D721Med (cell line): ENCODE measurements around the gene SMIM3.

Source experiments
- DNase-seq: peaks from one replicate; pipeline ENCODE4 v3.0.0; 2011; ENCODE audit warnings: low spot score; ENCODE audit not compliant: insufficient read length
- FAIRE-seq: peaks from 2 replicates; lab custom pipeline; 2011; peaks lifted over from hg19 to GRCh38; lab: Jason Lieb, UNC
- TF ChIP-seq, protein P1 (sequence below): IDR thresholded peaks from 2 replicates; pipeline ENCODE4 v1.5.1; 2012; ENCODE audit warnings: mild to moderate bottlenecking, control low read depth; ENCODE audit not compliant: insufficient read depth; ENCODE audit errors: missing control alignments

Gene SMIM3

DNA sequence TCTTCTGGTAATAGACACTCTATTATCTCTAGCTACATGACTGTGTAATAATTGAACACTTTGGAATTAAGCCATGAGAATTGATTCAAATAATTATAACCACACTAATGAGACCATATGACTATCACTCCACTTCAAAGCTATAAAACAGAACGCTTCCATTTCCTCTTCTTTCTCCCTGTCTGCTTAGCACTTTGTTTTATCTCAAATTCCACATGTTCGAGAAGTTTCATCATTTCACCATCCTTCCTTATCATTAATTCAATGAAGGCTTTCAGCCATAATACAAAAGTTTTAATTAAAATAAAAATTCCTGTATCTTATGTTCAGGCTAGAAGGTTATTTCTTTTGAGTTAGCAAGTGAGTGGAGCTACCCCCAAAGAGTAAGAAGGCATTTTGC, 12.3 kb upstream of the SMIM3 start:
- TF ChIP-seq, protein P1, sequence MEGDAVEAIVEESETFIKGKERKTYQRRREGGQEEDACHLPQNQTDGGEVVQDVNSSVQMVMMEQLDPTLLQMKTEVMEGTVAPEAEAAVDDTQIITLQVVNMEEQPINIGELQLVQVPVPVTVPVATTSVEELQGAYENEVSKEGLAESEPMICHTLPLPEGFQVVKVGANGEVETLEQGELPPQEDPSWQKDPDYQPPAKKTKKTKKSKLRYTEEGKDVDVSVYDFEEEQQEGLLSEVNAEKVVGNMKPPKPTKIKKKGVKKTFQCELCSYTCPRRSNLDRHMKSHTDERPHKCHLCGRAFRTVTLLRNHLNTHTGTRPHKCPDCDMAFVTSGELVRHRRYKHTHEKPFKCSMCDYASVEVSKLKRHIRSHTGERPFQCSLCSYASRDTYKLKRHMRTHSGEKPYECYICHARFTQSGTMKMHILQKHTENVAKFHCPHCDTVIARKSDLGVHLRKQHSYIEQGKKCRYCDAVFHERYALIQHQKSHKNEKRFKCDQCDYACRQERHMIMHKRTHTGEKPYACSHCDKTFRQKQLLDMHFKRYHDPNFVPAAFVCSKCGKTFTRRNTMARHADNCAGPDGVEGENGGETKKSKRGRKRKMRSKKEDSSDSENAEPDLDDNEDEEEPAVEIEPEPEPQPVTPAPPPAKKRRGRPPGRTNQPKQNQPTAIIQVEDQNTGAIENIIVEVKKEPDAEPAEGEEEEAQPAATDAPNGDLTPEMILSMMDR: no peak
- DNase-seq (no peak), FAIRE-seq (no peak)

DNA sequence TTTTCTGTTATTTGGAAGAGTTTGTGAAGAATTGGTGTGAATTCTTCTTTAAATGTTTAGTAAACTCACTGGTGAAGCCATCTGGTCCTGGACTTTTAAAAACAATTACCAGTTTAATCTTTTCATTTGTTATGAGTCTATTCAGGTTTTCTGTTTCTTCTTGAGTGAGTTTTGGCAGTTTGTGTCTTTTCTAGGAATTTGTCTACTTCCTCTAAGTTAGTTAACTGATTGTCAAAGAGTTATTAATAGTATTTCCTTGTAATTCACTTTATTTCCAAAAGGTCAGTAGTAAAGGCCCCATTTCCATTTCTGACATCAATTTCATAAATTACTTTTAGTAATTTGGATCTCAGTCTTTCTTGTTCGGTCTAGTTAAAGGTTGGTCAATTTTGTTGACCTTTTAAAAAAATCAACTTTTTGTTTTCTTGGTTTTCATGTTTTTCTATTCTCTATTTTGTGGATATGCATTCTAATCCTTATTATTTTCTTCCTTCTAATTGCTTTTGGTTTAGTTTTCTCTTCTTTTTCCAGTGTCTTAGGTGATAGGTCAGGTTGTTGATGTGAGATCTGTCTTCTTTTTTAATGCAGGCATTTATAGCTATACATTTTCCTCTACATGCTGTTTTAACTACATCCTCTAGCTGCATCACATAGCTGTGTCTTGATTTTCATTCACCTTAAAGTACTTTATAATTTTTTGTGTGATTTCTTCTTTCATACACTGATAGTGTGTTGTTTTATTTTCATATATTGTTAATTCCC, 7.3 kb upstream of the SMIM3 start:
- no peak for FAIRE-seq
- TF ChIP-seq, protein P1: no peak
- DNase-seq: no peak

DNA sequence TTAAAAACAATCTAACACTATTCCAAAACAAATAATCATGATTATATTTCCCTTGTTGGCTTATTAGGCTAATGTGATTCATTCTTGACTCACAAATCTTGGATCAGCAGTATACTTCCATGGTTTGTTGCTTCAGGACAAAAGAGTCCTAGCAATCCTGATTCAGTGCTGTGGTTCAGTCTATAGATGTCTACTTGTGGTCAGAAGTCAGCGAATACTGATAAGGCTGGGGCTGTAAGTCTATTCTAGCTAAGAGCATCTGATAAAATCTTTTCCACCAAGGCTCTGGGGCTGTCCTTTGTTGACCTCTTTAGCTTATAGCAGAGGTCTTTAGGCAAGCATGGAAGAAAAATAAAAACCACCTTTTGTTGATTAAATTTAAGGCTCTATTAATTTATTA, 4.4 kb upstream of the SMIM3 start:
- TF ChIP-seq, protein P1: no peak
- DNase-seq (no peak), FAIRE-seq (no peak)

DNA sequence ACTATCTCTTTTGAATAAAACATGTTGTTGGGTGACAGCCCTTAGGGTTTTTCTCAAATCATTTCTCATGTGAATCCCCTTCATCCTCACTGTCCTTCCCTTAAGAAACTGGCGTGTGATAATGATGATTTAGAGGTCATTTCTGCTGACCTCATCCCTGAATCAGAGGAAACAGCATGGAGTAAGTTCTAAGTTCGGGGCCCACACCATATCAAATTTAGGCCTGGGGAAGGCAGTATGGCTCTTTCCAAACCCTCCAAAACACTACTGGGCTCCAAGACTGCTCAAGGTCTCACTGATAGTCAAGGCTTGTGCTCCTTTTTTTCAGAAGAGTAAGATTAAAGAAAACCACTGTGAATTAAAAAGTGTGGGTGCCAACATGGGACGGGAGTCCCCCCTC, 872 bp upstream of the SMIM3 start:
- FAIRE-seq: no peak
- no peak for DNase-seq
- TF ChIP-seq, protein P1: no peak

DNA sequence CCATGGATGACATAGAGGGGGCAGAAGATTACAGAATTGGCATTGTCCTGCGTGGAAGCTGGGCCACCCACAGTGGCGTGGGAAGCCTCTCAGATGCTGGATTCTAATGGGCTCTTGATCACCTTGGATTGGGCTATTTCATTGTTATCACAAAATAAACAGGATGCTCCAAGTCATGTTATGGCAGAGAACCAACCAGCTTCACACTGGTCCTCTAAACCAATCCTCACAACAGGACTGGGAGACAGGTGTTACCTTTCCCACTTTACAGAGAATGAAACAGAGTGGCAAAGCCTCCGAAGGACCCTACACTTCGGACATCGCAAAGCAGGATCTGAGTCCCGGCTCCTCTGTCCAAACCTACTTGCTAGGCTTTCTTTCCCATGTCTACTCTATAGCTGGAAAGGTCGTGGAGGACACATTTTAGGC, 455 bp upstream of the SMIM3 start:
- DNase-seq (no peak), FAIRE-seq (no peak)
- TF ChIP-seq, protein P1: no peak

DNA sequence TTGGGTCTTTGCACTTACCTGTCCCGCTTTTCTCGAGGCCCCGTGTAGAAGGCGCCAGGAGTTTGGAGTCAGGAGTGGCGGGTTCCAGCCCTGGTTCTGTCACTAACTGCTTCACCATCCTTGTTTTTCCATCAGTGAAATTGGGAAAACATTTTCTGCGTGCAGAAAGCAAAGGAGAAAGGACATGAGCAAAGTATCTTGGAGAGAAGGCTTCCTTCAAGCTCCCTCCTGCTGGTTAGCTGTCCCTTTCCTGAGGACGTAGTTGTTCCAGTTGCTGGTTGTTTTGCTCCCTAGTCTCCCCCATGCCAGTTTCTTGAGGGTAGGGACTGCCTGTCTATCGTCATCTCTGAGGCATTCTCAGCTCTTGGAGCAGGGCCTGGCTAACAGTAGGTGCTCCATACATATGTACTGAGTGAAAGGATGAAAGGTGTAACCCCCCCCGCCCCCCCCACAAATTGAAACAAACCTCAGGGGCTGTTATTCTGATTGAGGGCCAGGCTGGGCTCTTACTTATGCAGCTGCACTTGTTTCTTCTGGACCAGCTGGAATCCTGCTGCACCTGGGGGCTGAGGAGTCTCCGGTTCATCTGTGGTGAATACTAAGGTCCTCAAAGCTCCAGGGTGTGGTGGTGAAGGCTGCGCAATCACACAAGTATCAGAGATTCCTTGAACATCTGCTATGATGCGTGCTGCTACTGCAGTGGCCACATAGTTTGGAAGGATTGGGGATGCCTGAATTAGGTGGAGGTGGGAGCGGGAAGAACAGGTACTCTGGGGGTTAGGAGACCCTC, 1.0 kb downstream of the SMIM3 start:
- DNase-seq: no peak

More for the DNA sequence above, 1.0 kb downstream of the SMIM3 start:
- TF ChIP-seq, protein P1: no peak
- FAIRE-seq: no peak
